NCI-H2081 (cell line): ENCODE data around the gene NKAIN2.

Source experiments
- DNase-seq, 2 experiments: peaks; one replicate each; lab custom pipeline; 2025; lab: John Stamatoyannopoulos, UW

The NKAIN2 gene

GRCh38 chr6:123808556-123808955 is 4.9 kb downstream of the NKAIN2 start:
- peak; percentile 68 to 89 for DNase-seq

GRCh38 chr6:123810214-123810613 is 6.5 kb downstream of the NKAIN2 start:
- peak in 1 of 2 experiments; percentile 28 for DNase-seq

GRCh38 chr6:123810948-123811347 is 7.3 kb downstream of the NKAIN2 start:
- DNase-seq: peak in 1 of 2 experiments; percentile 13

- no peak for DNase-seq
Observed at GRCh38 chr6:123811378-123811777, 7.7 kb downstream of the NKAIN2 start.

GRCh38 chr6:123812621-123813020 is 9.0 kb downstream of the NKAIN2 start:
- no peak for DNase-seq

GRCh38 chr6:123821112-123821511 is 17.4 kb downstream of the NKAIN2 start:
- peak in 1 of 2 experiments; percentile 47 for DNase-seq

GRCh38 chr6:123829302-123829953 is 25.8 kb downstream of the NKAIN2 start:
- DNase-seq: no peak

GRCh38 chr6:123830120-123830519 is 26.5 kb downstream of the NKAIN2 start:
- DNase-seq: peak in 1 of 2 experiments; percentile 21

GRCh38 chr6:123838505-123839234 is 35.0 kb downstream of the NKAIN2 start:
- DNase-seq: peak in 1 of 2 experiments; percentile 44

GRCh38 chr6:123841067-123841896 is 37.6 kb downstream of the NKAIN2 start:
- peak; percentile 73 to 88 for DNase-seq

- DNase-seq: no peak
Observed at GRCh38 chr6:123844011-123844410, 40.3 kb downstream of the NKAIN2 start.

GRCh38 chr6:123848347-123848746 is 44.7 kb downstream of the NKAIN2 start:
- no peak for DNase-seq

GRCh38 chr6:123849406-123849805 is 45.7 kb downstream of the NKAIN2 start:
- DNase-seq: no peak

- DNase-seq: no peak
Observed at GRCh38 chr6:123850555-123850954, 46.9 kb downstream of the NKAIN2 start.

GRCh38 chr6:123854201-123854600 is 50.5 kb downstream of the NKAIN2 start:
- no peak for DNase-seq

- peak in 1 of 2 experiments; percentile 16 for DNase-seq
Observed at GRCh38 chr6:123855506-123855905, 51.8 kb downstream of the NKAIN2 start.

- DNase-seq: no peak
Observed at GRCh38 chr6:123859291-123859690, 55.6 kb downstream of the NKAIN2 start.

GRCh38 chr6:123869334-123869733 is 65.7 kb downstream of the NKAIN2 start:
- DNase-seq: no peak

- no peak for DNase-seq
Observed at GRCh38 chr6:123873974-123874373, 70.3 kb downstream of the NKAIN2 start.

- DNase-seq: no peak
Observed at GRCh38 chr6:123875784-123876183, 72.1 kb downstream of the NKAIN2 start.

GRCh38 chr6:123879749-123880148 is 76.1 kb downstream of the NKAIN2 start:
- no peak for DNase-seq

GRCh38 chr6:123888771-123889513 is 85.3 kb downstream of the NKAIN2 start:
- no peak for DNase-seq
